Peyer's patch (tissue), 4 donors: Measurements from ENCODE around the gene SHKBP1. TPM values are rescaled to one million over a fixed set of nuclear protein-coding genes. Genes with fewer than 3 reads are reported as not detected.

Source experiments
- DNase-seq, 3 donors: peaks; one replicate each; pipeline ENCODE4 v3.0.0-alpha.2; 2017 to 2019
- H3K27ac ChIP-seq, 4 donors: fragments of 200-600 bp; sonication (generic); one replicate each; pipeline ENCODE4 v1.5.1; 2016 to 2019
- H3K27me3 ChIP-seq, 2 donors: fragments of 200-600 bp; sonication (generic); one replicate each; pipeline ENCODE4 v1.5.1; 2019
- H3K36me3 ChIP-seq, 3 donors: fragments of 200-600 bp; sonication (generic); one replicate each; pipeline ENCODE4 v1.5.1; 2016 to 2019
- H3K4me1 ChIP-seq, 4 donors: fragments of 200-600 bp; sonication (generic); one replicate each; pipeline ENCODE4 v1.5.1; 2016 to 2019
- H3K4me3 ChIP-seq, 4 donors: fragments of 200-600 bp; sonication (generic); 1 replicate in 3 of 4; 2 replicates in 1 of 4; pipeline ENCODE4 v1.5.1; 2016 to 2019; ENCODE audit warnings: mild to moderate bottlenecking in 1 of 4
- H3K9me3 ChIP-seq, 4 donors: fragments of 200-600 bp; sonication (generic); one replicate each; pipeline ENCODE4 v1.5.1; 2016 to 2019; ENCODE audit warnings: mild to moderate bottlenecking in 1 of 4
- CTCF ChIP-seq, 6 experiments: fragments of 450-650 bp in 4 of 6; fragments of 200-600 bp in 2 of 6; sonication (generic) in 1 of 6; IDR thresholded peaks; one replicate each; pipeline ENCODE4 v1.5.1; 2017 to 2019; ENCODE audit warnings: antibody characterized with exemption in 6 of 6, mild to moderate bottlenecking in 3 of 6, moderate library complexity in 1 of 6
- POLR2A ChIP-seq, 2 donors: fragments of 450-650 bp; IDR thresholded peaks; one replicate each; pipeline ENCODE4 v1.5.1; 2017; ENCODE audit warnings: antibody characterized with exemption in 2 of 2, mild to moderate bottlenecking in 2 of 2, moderate library complexity in 2 of 2
- total RNA-seq, 4 donors: library from RNA; depleted of rRNA; stranded (reverse); fragments of >200 nt; gene quantifications; one replicate each; pipeline ENCODE4 v1.1.0, GENCODE V29; 2016

The SHKBP1 gene
- total RNA-seq, 4 donors from 2014 or later = 73.4 to 121 (median 99.9) TPM

GRCh38 chr19:40552848-40553247 is 23.8 kb upstream of the SHKBP1 start:
- no peak for DNase-seq
- Histone ChIP-seq H3K27ac (no peak overlapping the region), H3K27me3 (peaks cover 0 to 14% of the 10 kb centered on the region in 2 donors), H3K36me3 (no peaks in the 10 kb centered on the region), H3K4me1 (peaks cover 0 to 5% (median 0%) of the 10 kb centered on the region in 4 donors), H3K9me3 (no peaks in the 10 kb centered on the region), H3K4me3 (no peak overlapping the region)
- TF ChIP-seq CTCF (IDR thresholded peaks at IDR 0.05) = no peak
- TF ChIP-seq POLR2A (IDR thresholded peaks at IDR 0.05) = no peak

- Histone ChIP-seq H3K4me1 (peaks cover 0 to 2% (median 0%) of the 10 kb centered on the region in 4 donors), H3K4me3 (no peak overlapping the region), H3K36me3 (no peaks in the 10 kb centered on the region), H3K27ac (no peak overlapping the region), H3K27me3 (peaks cover 0 to 14% of the 10 kb centered on the region in 2 donors), H3K9me3 (no peaks in the 10 kb centered on the region)
- no peak for TF ChIP-seq POLR2A (IDR thresholded peaks at IDR 0.05)
- TF ChIP-seq CTCF (IDR thresholded peaks at IDR 0.05) = no peak
- no peak for DNase-seq
Measured at GRCh38 chr19:40553885-40554857, 22.5 kb upstream of the SHKBP1 start.

- no peak overlapping the region for H3K4me3 ChIP-seq
- H3K36me3 ChIP-seq = no peaks in the 10 kb centered on the region
- H3K4me1 ChIP-seq = no peaks in the 10 kb centered on the region
- H3K27ac ChIP-seq = no peak overlapping the region
- H3K27me3 ChIP-seq = peaks cover 0 to 14% of the 10 kb centered on the region in 2 donors
- no peak for TF ChIP-seq POLR2A (IDR thresholded peaks at IDR 0.05)
- no peak for TF ChIP-seq CTCF (IDR thresholded peaks at IDR 0.05)
- DNase-seq = no peak
- no peaks in the 10 kb centered on the region for H3K9me3 ChIP-seq
Measured at GRCh38 chr19:40555978-40556689, 20.5 kb upstream of the SHKBP1 start.

- Histone ChIP-seq H3K4me1 (no peaks in the 10 kb centered on the region), H3K4me3 (no peak overlapping the region), H3K9me3 (no peaks in the 10 kb centered on the region), H3K27me3 (peaks cover 0 to 14% of the 10 kb centered on the region in 2 donors), H3K36me3 (no peaks in the 10 kb centered on the region), H3K27ac (no peak overlapping the region)
- DNase-seq = no peak
- TF ChIP-seq CTCF (IDR thresholded peaks at IDR 0.05) (no peak), POLR2A (IDR thresholded peaks at IDR 0.05) (no peak)
Measured at GRCh38 chr19:40556953-40557530, 19.6 kb upstream of the SHKBP1 start.

GRCh38 chr19:40559394-40559793 is 17.3 kb upstream of the SHKBP1 start:
- Histone ChIP-seq H3K27me3 (peaks cover 0 to 4% of the 10 kb centered on the region in 2 donors), H3K4me3 (no peak overlapping the region), H3K4me1 (no peaks in the 10 kb centered on the region), H3K9me3 (no peaks in the 10 kb centered on the region), H3K36me3 (no peaks in the 10 kb centered on the region), H3K27ac (no peak overlapping the region)
- TF ChIP-seq CTCF (IDR thresholded peaks at IDR 0.05) = no peak
- no peak for TF ChIP-seq POLR2A (IDR thresholded peaks at IDR 0.05)
- no peak for DNase-seq
